IMR-90 (cell line): ENCODE data around the gene SCAMP4. TPM values are rescaled to one million over a fixed set of nuclear protein-coding genes. Genes with fewer than 3 reads are reported as not detected.

Experiments used
- ATAC-seq: fragments of 200-7000 bp; cut with Tn5 transposase; 2 replicates; pipeline ENCODE4 v1.9.1; 2020; ENCODE audit warnings: low read depth, mild to moderate bottlenecking, moderate library complexity
- BruUV-seq: library from RNA; stranded (reverse); fragments of 400-500 nt; replicated peaks from 2 replicates; lab custom pipeline; 2021; lab: Mats Ljungman, UMichigan
- CTCF ChIA-PET: fragments of 300-600 bp; formaldehyde crosslinking; extraction: SDS; loops from one replicate; lab custom pipeline; 2021; ENCODE audit warnings: antibody characterized with exemption; lab: Yijun Ruan, JAX
- POLR2A ChIA-PET: fragments of 300-600 bp; sonication (Branson Sonifier 250); formaldehyde crosslinking; loops from one replicate; lab custom pipeline; 2022; ENCODE audit warnings: antibody characterized with exemption; ENCODE audit not compliant: unreplicated experiment; lab: Charles Lee
- DNase-seq: peaks from one replicate; pipeline ENCODE4 v3.0.0; 2013
- H2AFZ ChIP-seq: replicated peaks from 2 replicates; pipeline ENCODE3; 2013; ENCODE audit warnings: low read length, mild to moderate bottlenecking; ENCODE audit not compliant: poor library complexity
- H2AK5ac ChIP-seq: 2 replicates; pipeline ENCODE4 v1.6.1; 2013; ENCODE audit warnings: low read depth, low read length, inconsistent platforms
- H2AK9ac ChIP-seq: replicated peaks from 2 replicates; pipeline ENCODE3; 2013; ENCODE audit warnings: mild to moderate bottlenecking, low read depth, low read length, moderate library complexity; ENCODE audit not compliant: poor library complexity
- H2BK120ac ChIP-seq: 2 replicates; pipeline ENCODE4 v1.6.1; 2013; ENCODE audit warnings: low read depth, low read length, inconsistent platforms
- H2BK15ac ChIP-seq: 3 replicates; pipeline ENCODE4 v1.6.1; 2013; ENCODE audit warnings: low read depth, low read length, inconsistent platforms
- H2BK20ac ChIP-seq: 2 replicates; pipeline ENCODE4 v1.6.1; 2013; ENCODE audit warnings: low read depth, mild to moderate bottlenecking, inconsistent platforms, low read length, moderate library complexity
- H2BK5ac ChIP-seq: 2 replicates; pipeline ENCODE4 v1.6.1; 2013; ENCODE audit warnings: mild to moderate bottlenecking, low read depth, low read length, inconsistent platforms; ENCODE audit not compliant: poor library complexity, severe bottlenecking
- H3K14ac ChIP-seq: replicated peaks from 2 replicates; pipeline ENCODE4 v1.6.1; 2013; ENCODE audit warnings: low read depth, low read length, inconsistent platforms
- H3K18ac ChIP-seq: 2 replicates; pipeline ENCODE4 v1.6.1; 2013; ENCODE audit warnings: low read depth, low read length, control low read depth
- H3K23ac ChIP-seq: 2 replicates; pipeline ENCODE4 v1.6.1; 2013; ENCODE audit warnings: low read depth, low read length, inconsistent platforms
- H3K27ac ChIP-seq: 2 replicates; pipeline ENCODE4 v1.5.1; 2013; ENCODE audit warnings: mild to moderate bottlenecking, control low read depth, low read length; ENCODE audit not compliant: insufficient read depth
- H3K27me3 ChIP-seq: 2 replicates; pipeline ENCODE4 v1.6.1; 2013; ENCODE audit warnings: low read length; ENCODE audit not compliant: control insufficient read depth, insufficient read depth
- H3K36me3 ChIP-seq: 2 replicates; pipeline ENCODE4 v1.6.1; 2013; ENCODE audit warnings: low read length, mixed read lengths; ENCODE audit not compliant: control insufficient read depth, insufficient read depth
- H3K4ac ChIP-seq: 2 replicates; pipeline ENCODE4 v1.6.1; 2013; ENCODE audit warnings: low read depth, low read length, inconsistent platforms
- H3K4me1 ChIP-seq: 2 replicates; pipeline ENCODE4 v1.6.1; 2013; ENCODE audit warnings: low read length, mixed read lengths; ENCODE audit not compliant: control insufficient read depth, insufficient read depth
- H3K4me2 ChIP-seq: 2 replicates; pipeline ENCODE4 v1.6.1; 2013; ENCODE audit warnings: low read depth, mild to moderate bottlenecking, control low read depth, low read length, moderate library complexity
- H3K4me3 ChIP-seq: 2 replicates; pipeline ENCODE4 v1.5.1; 2013; ENCODE audit warnings: low read depth, mild to moderate bottlenecking, control low read depth, low read length, moderate library complexity; ENCODE audit not compliant: insufficient read depth
- H3K56ac ChIP-seq: 2 replicates; pipeline ENCODE4 v1.6.1; 2013; ENCODE audit warnings: low read length, inconsistent platforms; ENCODE audit not compliant: insufficient read depth; ENCODE audit errors: extremely low read depth
- H3K79me1 ChIP-seq, 2 experiments: 2 replicates each; pipeline ENCODE4 v1.6.1; 2013; ENCODE audit warnings: low read length in 2 of 2, inconsistent platforms in 1 of 2, low read depth in 1 of 2
- H3K9ac ChIP-seq: 2 replicates; pipeline ENCODE4 v1.6.1; 2013; ENCODE audit warnings: low read depth, low read length, control low read depth
- H3K9me1 ChIP-seq: 2 replicates; pipeline ENCODE4 v1.6.1; 2013; ENCODE audit warnings: low read length, inconsistent platforms; ENCODE audit not compliant: insufficient read depth
- H3K9me3 ChIP-seq: 2 replicates; pipeline ENCODE4 v1.6.1; 2013; ENCODE audit warnings: low read length; ENCODE audit not compliant: control insufficient read depth, insufficient read depth
- H4K20me1 ChIP-seq: 2 replicates; pipeline ENCODE4 v1.6.1; 2013; ENCODE audit warnings: low read length, inconsistent platforms; ENCODE audit not compliant: insufficient read depth
- H4K5ac ChIP-seq: 2 replicates; pipeline ENCODE4 v1.6.1; 2013; ENCODE audit warnings: mild to moderate bottlenecking, low read depth, low read length, control low read depth
- H4K8ac ChIP-seq, 2 experiments: 2 replicates each; pipeline ENCODE4 v1.6.1; 2013; ENCODE audit warnings: low read depth in 2 of 2, low read length in 2 of 2, control low read depth in 1 of 2, inconsistent platforms in 1 of 2
- H4K91ac ChIP-seq: 2 replicates; pipeline ENCODE4 v1.6.1; 2013; ENCODE audit warnings: low read depth, low read length, inconsistent platforms; ENCODE audit not compliant: insufficient read depth
- CEBPB ChIP-seq: IDR thresholded peaks from 2 replicates; pipeline ENCODE4 v1.6.1; 2012; ENCODE audit warnings: low read depth, low read length, improper control_type of control experiment
- ELK1 ChIP-seq: fragments of 150-350 bp; IDR thresholded peaks from 2 replicates; pipeline ENCODE4 v1.6.1; 2016; ENCODE audit warnings: low read depth, mild to moderate bottlenecking, low read length, moderate library complexity, borderline replicate concordance
- FOS ChIP-seq: fragments of 150-350 bp; IDR thresholded peaks from 2 replicates; pipeline ENCODE4 v1.6.1; 2016; ENCODE audit warnings: low read depth, low read length
- MAFK ChIP-seq: IDR thresholded peaks from 2 replicates; pipeline ENCODE4 v1.6.1; 2012; ENCODE audit warnings: low read depth, low read length, improper control_type of control experiment
- MAZ ChIP-seq: IDR thresholded peaks from 2 replicates; pipeline ENCODE4 v1.6.1; 2012; ENCODE audit warnings: low read depth, mild to moderate bottlenecking, low read length, improper control_type of control experiment, moderate library complexity, borderline replicate concordance
- NFE2L2 ChIP-seq: fragments of 150-350 bp; IDR thresholded peaks from 2 replicates; pipeline ENCODE4 v1.6.1; 2016; ENCODE audit warnings: low read depth, mild to moderate bottlenecking, low read length
- POLR2A ChIP-seq: IDR thresholded peaks from 2 replicates; pipeline ENCODE4 v1.6.1; 2012; ENCODE audit warnings: mild to moderate bottlenecking, low read depth, low read length
- RCOR1 ChIP-seq: IDR thresholded peaks from 2 replicates; pipeline ENCODE4 v1.6.1; 2012; ENCODE audit warnings: mild to moderate bottlenecking, low read length, improper control_type of control experiment; ENCODE audit not compliant: insufficient replicate concordance
- RFX5 ChIP-seq: IDR thresholded peaks from 2 replicates; pipeline ENCODE4 v1.8.0; 2012; ENCODE audit warnings: low read depth, mild to moderate bottlenecking, low read length, moderate library complexity
- SMC3 ChIP-seq: fragments of 150-350 bp; IDR thresholded peaks from 2 replicates; pipeline ENCODE4 v1.6.1; 2016; ENCODE audit warnings: low read depth, mild to moderate bottlenecking, antibody characterized with exemption, low read length, moderate library complexity
- WGBS, 2 experiments: methylation state at CpG; one replicate each; pipeline versions ENCODE4 v1.1.5 to v1.1.7; 2013; ENCODE audit warnings: missing lambda C conversion rate in 2 of 2; ENCODE audit not compliant: insufficient read length in 1 of 2; ENCODE audit errors: extremely low coverage in 2 of 2; 5-methylcytosine and 5-hydroxymethylcytosine counted together
- dilution Hi-C: fragments of 300-500 bp; cut with HindIII; formaldehyde crosslinking; loops from one replicate; pipeline ENCODE4 v1.14.3; 2018; ENCODE audit warnings: low sequenced_read_pairs; ENCODE audit not compliant: unreplicated experiment
- in situ Hi-C: fragments of 300-500 bp; cut with MboI; formaldehyde crosslinking; loops from 3 replicates; pipeline ENCODE4 v1.14.3; 2019; ENCODE audit warnings: low sequenced_read_pairs, inconsistent platforms, mixed read lengths
- intact Hi-C: fragments of 100-400 bp; cut with micrococcal nuclease; formaldehyde crosslinking; loops from 2 replicates; pipeline ENCODE4 v1.10.0; 2022
- polyA plus RNA-seq, 3 experiments: library from polyadenylated mRNA; depleted of rRNA; stranded (reverse); fragments of >200 nt; gene quantifications; 2 replicates each; pipeline ENCODE4 v1.2.3, GENCODE V29; 2012; ENCODE audit warnings: low replicate concordance in 1 of 3
- total RNA-seq: library from RNA; depleted of rRNA; stranded (reverse); fragments of >200 nt; gene quantifications from 2 replicates; pipeline ENCODE4 v1.2.3, GENCODE V29; 2012

SCAMP4 gene
- total and polyA plus RNA-seq, 2 of the 4 experiments (the other 2 are of a cell fraction), result 16.1 to 28.1 TPM

DNA sequence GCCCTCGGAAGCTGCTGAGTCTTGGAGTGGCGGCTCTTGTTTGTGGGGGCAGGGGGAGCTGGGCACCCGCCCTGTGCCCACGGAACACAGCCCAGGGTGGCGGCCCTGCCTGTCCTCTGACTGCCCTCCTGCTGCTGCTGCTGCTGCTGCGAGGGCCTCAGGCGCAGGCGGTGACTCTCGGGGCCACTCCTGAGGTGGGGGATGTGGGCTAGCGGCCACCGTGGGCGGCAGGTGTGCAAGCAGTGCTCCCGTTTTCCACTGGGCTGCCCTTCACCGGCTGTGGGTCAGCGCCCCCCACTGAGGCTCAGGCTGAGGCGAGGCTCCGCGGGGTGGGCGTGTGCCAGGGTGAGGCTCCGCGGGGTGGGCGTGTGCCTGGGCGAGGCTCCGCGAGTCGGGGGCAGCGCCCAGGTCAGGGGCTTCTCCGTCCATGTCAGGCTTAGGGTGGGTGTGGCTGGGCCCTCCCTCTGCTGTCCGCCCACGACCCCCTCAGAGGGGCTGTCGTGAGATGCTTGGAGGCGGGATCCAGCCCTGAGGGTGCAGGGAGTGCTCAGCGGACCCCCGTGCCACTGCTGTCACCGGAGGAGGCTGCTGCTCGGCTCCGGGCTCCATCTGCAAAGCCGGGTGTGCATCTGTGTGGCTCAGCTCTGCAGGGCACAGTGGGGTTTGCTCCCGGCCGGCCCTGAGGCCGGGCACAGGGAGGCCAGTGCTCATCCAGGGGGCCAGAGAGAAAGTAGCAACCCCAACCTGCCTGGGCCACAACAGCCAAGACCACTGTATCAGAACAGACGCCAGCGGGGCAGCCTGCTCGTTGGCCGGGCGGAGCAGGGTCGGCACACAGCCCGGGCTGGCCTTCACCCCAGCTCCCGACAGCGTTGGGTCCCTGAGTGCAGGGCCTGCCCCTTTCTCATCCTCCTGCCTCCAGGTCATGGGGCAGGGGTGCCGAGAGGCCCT is 50.2 kb downstream of the SCAMP4 start:
- Histone ChIP-seq H2BK15ac (no peak overlapping the region), H3K4me3 (no peak overlapping the region), H3K56ac (no peak overlapping the region), H3K27ac (no peak overlapping the region), H3K4me1 (no peaks in the 10 kb centered on the region), H3K18ac (no peak overlapping the region), H3K14ac (no peak overlapping the region), H4K91ac (no peak overlapping the region), H4K8ac (no peak overlapping the region), H2AFZ (no peak overlapping the region), H3K79me1 (peaks cover 12 to 70% of the 10 kb centered on the region in 2 experiments; a peak in 3 of 4 replicates), H4K5ac (no peak overlapping the region), H3K9ac (no peak overlapping the region), H2AK5ac (no peak overlapping the region), H2BK120ac (no peak overlapping the region), H3K4ac (no peak overlapping the region), H3K36me3 (peaks cover 12% of the 10 kb centered on the region; the same call in 1 of the 2 replicates), H4K20me1 (peaks cover 86% of the 10 kb centered on the region), H3K9me1 (peaks cover 5% of the 10 kb centered on the region; the same call in 1 of the 2 replicates), H2AK9ac (peak overlapping the region; percentile 42), H2BK20ac (no peak overlapping the region), H3K23ac (no peak overlapping the region), H3K9me3 (no peaks in the 10 kb centered on the region), H3K4me2 (no peak overlapping the region), H2BK5ac (no peak overlapping the region), H3K27me3 (no peaks in the 10 kb centered on the region)
- ATAC-seq (no peak), DNase-seq (no peak)
- TF ChIP-seq POLR2A (no peak), RCOR1 (no peak), SMC3 (no peak), CEBPB (no peak), MAFK (no peak), RFX5 (no peak), ELK1 (no peak), MAZ (no peak), NFE2L2 (no peak), FOS (no peak)
- in situ Hi-C loops (no loop called here), dilution Hi-C loops (no loop called here), intact Hi-C loops (no loop called here)
- ChIA-PET CTCF (no interaction called here), POLR2A (no interaction called here)
- no TSS peak for BruUV-seq
- 88% methylated on average over 40 of the region's 51 CpGs; no CpG with 5 or more reads in 1 of the 2 experiments for WGBS, 2 experiments
